Measurements from ENCODE around the gene CARD11.

- TF ChIP-seq CTCF (conservative IDR thresholded peaks at IDR 0.05; ENCODE audit: low read length): no peak
- no peak for TF ChIP-seq EZH2phosphoT487 (IDR thresholded peaks at IDR 0.05; ENCODE audit: borderline replicate concordance)
These were observed 60.8 kb downstream of the CARD11 start for GRCh38 chr7:2982831-2983230.
